ENCODE results near the gene SPATS2. TPM values are rescaled to one million over a fixed set of nuclear protein-coding genes. Genes with fewer than 3 reads are reported as not detected.

SPATS2 gene
- polyA plus RNA-seq, 3 donors, result 4.8 to 13.4 (median 5.0) TPM

DNA sequence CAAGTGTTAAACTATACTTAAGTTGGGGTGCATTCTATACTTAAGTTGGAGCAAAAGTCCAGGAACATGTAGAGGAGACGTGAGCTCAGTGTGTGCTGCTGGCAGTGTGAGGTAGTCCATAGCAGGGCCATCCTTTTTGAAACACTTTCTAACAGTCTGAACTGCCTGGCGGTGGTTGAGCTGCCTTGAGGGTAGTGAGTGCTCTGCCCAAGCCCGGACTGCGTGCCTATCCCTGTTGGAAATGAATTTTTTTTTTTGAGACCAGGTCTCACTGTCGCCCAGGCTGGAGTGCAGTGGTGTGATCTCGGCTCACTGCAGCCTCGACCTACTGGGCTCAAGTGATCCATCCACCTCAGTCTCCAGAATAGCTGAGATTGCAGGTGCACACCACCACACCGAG, 185.6 kb downstream of the SPATS2 start:
- H3K27ac ChIP-seq (ENCODE audit: low read depth, low read length), result no peak overlapping the region
- WGBS, 3 donors, result 84 to 90% (median 88%) methylated on average over 8 of the region's 8 CpGs

DNA sequence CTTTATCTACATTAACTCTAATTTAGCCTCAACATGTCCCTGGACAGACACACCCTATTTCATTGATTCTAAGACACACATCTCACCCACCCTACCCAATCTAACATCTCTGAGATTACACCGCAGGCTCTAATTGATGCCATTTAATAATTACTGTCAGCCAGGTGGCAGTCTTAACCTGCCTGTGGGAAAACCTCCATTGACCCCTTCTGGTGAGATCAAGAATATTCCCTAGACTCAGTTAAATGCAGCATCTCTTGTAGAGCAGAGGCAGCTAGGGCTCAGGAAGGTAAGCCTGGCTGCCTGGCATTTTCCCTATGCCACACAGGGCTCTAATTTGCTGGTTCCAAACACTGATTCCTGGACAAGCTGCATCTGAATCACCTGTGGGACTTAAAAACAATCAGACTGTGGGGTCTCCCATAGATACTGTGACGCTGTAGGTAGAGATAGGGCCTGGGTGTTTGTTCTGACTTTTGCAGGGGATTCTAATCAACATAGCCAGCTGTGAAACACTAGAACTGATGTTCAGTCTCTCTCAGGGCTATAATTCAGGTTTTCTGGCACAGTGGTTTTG, 186.3 kb downstream of the SPATS2 start:
- no peak overlapping the region for H3K27ac ChIP-seq (ENCODE audit: low read depth, low read length)
- 49 to 71% (median 68%) methylated on average over 2 of the region's 2 CpGs for WGBS, 3 donors

DNA sequence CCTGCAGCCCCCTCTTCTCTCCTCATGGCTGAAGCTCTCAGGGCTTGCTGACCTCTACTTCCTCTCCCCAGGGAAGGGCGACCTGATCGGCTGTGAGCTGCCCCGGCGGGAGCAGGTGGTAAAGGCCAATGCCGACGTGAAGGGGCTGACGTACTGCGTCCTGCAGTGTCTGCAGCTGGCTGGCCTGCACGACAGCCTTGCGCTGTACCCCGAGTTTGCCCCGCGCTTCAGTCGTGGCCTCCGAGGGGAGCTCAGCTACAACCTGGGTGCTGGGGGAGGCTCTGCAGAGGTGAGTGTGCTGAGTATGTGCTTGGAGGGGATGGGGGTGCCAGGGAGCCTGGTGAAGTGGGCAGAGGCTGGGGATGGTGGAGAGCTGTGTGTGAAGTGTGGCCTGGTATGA, 187.0 kb downstream of the SPATS2 start:
- 69 to 80% (median 79%) methylated on average over 13 to 15 of the region's 15 CpGs for WGBS, 3 donors
- no peak overlapping the region for H3K27ac ChIP-seq (ENCODE audit: low read depth, low read length)

DNA sequence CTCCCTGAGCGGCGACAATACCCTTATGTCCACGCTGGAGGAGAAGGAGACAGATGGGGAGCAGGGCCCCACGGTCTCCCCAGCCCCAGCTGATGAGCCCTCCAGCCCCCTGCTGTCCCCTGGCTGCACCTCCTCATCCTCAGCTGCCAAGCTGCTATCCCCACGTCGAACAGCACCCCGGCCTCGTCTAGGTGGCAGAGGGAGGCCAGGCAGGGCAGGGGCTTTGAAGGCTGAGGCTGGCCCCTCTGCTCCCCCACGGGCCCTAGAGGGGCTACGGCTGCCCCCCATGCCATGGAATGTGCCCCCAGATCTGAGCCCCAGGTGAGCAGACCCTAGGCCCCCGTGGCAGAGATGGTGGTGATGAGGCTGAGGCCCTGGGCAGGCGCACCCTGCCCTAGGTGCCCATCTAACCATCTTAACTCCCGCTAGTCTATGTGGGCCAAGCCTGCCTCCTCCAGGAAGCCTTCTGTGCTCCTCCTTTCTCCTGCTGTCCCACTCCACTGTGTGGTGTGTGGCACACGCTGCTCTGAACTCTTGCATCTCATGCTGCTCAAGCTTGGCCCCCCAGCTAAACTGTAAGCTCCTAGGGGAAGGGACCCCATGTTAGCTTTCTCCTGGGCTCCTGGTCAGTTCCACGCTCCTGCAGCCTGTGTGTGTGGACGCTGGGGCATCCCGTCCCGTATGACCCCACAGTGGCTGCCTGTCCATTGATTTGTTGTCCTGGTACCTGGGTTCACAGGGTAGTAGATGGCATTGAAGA, 188.5 kb downstream of the SPATS2 start:
- WGBS, 3 donors, result 77 to 89% (median 80%) methylated on average over 17 to 18 of the region's 18 CpGs

DNA sequence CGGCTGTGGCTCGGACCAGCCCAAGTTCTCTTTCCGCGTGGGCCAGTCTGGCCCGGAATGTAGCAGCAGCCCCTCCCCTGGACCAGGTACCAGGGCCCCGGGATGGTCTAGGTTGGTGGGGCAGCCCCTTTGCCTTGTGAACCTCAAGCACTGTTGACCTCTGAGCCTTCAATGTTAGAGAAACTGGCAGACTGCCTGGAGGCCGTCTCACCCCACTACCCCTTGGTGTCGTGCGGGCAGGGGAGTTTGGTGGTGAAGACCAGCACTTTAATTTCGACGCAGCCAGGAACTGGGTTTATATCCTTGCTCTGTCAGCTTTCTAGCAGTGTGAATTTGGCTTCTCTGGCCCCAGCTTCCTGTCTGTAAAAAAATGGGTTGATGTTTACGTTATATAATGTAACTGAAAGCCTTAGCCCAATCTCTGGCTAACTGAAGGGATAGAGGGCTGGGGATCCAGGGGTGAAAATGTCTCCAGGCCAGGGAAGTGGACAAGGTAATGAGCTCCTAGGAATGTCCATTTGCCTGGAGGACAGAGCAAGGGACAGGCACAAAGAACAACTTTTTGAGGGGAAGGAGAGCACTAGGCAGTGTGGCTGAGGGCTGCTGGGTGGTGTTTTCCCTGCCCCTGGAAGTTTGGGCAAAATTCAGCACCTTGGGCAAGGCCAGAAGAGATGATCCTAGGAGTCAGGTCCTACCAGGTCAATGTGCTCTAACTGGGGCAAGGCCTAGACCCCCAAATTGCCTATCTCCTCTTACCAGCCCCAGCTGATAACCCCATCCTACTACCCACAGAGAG, 189.3 kb downstream of the SPATS2 start:
- WGBS, 3 donors, result 69 to 78% (median 76%) methylated on average over 12 of the region's 12 CpGs
- no peak overlapping the region for H3K27ac ChIP-seq (ENCODE audit: low read depth, low read length)

More for the DNA sequence above, 188.5 kb downstream of the SPATS2 start:
- no peak overlapping the region for H3K27ac ChIP-seq (ENCODE audit: low read depth, low read length)

DNA sequence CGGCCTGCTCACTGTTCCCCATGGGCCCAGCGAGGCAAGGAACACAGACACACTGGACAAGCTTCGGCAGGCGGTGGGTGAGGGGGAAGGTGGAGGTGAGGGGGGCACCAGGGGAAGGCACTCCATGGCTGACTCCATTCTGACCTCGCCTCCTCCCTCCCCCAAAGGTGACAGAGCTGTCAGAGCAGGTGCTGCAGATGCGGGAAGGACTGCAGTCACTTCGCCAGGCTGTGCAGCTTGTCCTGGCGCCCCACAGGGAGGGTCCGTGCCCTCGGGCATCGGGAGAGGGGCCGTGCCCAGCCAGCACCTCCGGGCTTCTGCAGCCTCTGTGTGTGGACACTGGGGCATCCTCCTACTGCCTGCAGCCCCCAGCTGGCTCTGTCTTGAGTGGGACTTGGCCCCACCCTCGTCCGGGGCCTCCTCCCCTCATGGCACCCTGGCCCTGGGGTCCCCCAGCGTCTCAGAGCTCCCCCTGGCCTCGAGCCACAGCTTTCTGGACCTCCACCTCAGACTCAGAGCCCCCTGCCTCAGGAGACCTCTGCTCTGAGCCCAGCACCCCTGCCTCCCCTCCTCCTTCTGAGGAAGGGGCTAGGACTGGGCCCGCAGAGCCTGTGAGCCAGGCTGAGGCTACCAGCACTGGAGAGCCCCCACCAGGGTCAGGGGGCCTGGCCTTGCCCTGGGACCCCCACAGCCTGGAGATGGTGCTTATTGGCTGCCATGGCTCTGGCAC, 190.1 kb downstream of the SPATS2 start:
- H3K27ac ChIP-seq (ENCODE audit: low read depth, low read length), result no peak overlapping the region
- WGBS, 3 donors, result 84 to 90% (median 88%) methylated on average over 18 of the region's 18 CpGs

DNA sequence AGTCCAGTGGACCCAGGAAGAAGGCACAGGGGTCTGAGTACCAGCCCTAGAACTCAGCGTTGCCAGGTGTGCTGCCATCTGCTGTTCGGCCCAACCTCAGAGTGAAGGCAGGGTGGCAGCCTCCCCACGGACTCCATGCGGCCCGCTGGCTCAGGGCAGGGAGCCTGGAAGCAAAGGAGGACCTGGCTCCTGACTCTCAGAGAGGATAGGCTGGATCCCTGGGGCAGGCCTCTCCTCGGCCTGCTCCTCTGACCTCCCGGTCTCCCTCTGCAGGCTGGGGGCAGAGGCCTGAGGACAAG, 190.6 kb downstream of the SPATS2 start:
- 70 to 81% (median 79%) methylated on average over 6 to 7 of the region's 7 CpGs for WGBS, 3 donors
- H3K27ac ChIP-seq (ENCODE audit: low read depth, low read length), result no peak overlapping the region

DNA sequence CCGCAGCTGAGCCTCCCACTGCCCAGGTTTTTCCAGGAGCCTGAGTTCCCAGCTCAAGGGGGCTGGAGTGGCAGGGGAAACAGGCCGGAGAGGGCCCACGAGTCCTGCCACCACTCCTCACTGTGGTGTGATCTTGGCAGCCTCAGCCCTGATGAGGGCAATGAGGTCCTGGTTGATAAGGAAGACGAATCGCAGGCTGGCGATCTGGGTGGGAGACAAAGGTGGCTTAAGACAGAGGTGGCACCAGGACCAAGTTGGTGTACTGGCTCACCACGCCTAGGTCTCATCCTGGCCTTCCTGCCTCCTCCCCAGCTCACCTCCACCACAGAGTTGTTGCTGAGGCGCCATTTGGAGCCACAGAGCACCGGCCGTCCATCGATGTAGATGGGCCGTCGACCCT, 191.3 kb downstream of the SPATS2 start:
- WGBS, 3 donors, result 87 to 93% (median 91%) methylated on average over 13 of the region's 13 CpGs

DNA sequence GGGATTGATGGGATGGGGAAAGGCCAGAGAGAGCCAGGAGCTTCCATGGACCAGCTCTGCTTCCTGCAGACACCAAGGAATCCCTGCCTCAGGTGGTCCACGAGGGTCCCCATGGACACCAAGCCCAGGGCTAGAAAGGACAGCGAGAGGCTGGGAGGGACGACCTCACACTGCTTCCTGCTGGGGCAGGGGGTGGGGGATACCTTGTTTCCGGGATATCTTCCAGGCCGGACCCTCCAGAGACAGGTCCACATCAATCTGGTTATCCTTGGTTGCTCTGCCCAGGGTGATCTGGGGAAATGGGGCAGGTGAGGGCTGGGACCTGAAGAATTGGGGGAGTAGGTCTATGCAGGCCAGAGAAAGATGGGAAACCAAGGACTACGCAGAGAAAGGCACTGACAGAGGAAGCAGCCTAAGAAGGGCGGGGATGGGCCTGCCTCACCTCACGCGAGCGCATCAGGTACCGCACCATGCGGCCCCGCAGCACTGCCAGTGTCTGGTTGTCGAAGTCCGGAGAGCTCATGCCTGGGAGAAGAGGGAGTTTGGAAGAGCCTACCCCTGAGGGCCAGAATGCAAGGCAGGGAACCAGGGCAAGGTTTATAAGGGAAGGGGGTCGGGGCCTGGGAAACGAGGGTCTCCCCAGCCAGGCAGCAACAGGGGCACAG, 191.9 kb downstream of the SPATS2 start:
- no peak overlapping the region for H3K27ac ChIP-seq (ENCODE audit: low read depth, low read length)
- 93 to 95% (median 95%) methylated on average over 17 of the region's 17 CpGs for WGBS, 3 donors

More for the DNA sequence above, 191.3 kb downstream of the SPATS2 start:
- no peak overlapping the region for H3K27ac ChIP-seq (ENCODE audit: low read depth, low read length)

DNA sequence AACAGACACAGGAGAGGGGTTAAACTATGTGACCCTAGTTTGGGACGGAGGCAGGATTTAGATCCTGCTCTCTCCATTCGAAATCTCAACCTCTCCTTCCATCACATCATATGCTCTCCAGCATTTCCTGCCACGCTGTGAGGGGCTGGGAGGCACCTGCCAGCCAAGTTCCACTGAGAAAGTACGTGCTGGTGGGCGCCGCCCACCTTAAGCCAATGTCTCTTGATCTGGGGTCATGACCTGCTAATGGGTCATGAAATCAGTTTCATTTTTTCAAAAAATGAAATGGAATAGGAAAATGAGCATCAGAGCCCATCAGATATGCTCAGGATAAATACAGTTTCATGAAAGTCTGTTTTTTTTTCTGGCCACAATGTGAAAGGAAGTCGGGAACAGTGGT, 193.4 kb downstream of the SPATS2 start:
- H3K27ac ChIP-seq (ENCODE audit: low read depth, low read length), result no peak overlapping the region
- WGBS, 3 donors, result 81 to 91% (median 89%) methylated on average over 7 of the region's 7 CpGs

DNA sequence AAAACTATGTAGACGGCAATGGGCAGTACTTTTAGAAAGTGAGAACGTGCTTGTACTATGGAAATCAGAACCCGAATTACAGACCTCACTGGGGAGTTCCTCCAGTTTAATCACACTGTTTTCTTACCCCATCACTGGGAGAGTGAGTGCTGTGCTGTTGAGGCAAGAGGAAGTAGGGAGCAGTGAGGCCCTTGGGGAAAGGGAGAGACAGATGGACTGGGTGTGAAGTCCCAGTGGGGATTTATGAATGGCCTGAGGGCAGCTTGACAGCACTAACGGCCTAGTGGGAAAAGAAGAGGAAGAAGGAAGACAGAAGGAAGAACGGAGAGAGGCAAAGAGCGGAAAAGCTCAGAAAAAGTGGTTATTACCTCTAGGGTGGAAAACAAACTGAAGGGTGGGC, 195.0 kb downstream of the SPATS2 start:
- H3K27ac ChIP-seq (ENCODE audit: low read depth, low read length), result no peak overlapping the region
- 78 to 86% (median 79%) methylated on average over 6 of the region's 6 CpGs for WGBS, 3 donors

DNA sequence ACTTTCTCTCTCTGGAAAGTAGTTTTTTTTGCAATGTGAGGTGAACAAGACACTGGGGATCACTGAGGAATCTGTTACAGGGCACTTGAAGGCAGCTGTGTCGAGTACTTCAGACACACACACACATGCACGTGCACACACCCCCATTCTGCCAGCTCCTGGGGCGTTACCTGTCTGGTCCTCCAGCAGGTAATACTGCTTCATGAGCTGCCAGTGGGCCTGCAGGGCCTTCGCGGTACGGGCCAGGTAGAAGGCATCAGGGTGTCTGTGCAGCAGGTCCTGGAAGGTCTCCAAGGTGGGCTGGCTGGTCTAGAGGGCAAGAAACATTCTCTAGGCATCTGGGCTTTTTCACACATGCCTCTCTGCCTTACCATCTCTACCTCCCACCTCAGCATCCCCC, 195.6 kb downstream of the SPATS2 start:
- no peak overlapping the region for H3K27ac ChIP-seq (ENCODE audit: low read depth, low read length)
- 91 to 93% (median 93%) methylated on average over 6 of the region's 6 CpGs for WGBS, 3 donors

DNA sequence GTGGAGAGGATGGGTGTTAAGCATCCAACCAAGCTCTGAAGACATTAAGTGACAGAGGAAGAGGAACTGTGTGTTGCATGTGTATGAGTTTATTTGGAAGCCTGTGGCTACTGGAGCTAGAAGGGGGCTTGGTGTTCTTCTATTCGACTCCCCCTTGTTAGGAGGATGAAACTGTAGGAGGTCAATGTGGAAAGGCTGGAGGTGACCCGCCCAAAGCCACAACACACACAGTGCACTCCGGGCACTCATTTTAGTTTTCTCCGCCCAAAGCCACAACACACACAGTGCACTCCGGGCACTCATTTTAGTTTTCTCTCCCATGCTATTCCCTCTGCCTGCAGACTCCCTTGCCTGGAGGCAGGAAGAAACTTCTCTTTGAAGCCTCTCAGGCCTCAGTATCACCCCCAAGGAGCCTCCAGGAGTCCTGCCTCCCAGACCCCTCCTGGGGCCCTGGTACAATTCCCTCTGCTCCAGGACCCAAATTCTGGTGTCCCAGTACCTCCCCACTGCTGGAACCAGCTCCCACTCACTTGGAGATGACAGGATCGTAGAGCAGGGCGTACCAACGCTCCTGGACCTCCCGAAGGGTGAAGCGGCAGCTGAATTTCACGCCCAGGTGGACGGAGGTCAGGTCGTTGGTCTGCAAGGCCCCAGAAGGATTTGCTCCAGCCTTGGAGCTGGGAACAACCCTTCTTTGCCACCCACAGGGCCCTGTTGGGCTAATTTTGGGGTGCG, 196.9 kb downstream of the SPATS2 start:
- H3K27ac ChIP-seq (ENCODE audit: low read depth, low read length), result no peak overlapping the region
- 94 to 95% (median 94%) methylated on average over 14 of the region's 14 CpGs for WGBS, 3 donors

DNA sequence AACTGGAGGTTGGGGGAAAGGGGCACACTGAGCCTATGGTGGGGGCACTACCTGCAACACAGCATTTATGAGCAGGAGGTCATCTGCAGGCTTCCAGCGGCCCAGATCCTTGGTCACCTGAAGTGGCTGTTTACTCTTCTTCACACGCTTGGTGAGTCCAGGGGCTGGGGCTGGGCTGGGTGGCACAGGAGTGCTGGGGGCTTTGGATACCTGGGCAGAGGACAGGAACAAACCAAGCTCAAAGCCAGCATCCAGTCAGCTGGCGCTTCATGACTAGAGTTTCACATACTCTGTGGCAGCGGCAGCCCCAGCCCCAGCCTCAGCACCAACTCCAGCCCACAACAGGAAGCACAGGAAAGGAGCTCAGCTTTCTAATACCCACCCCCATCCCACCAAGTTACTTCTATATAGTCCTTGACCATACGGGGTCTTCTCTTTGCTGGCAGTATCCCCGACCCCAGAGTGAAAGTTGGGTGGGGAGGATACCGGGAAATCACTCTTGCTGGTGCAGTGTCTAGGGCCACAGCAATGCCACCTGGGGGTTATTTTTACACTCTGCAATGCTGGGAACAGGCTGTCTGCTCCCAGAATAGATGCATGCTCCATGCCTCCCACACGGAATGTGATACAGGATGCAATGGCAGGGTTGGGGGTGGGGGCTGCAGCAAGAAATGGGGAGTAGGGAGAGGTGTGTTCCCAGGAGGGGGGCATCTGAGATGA, 197.6 kb downstream of the SPATS2 start:
- H3K27ac ChIP-seq (ENCODE audit: low read depth, low read length), result no peak overlapping the region
- WGBS, 3 donors, result 70 to 82% (median 70%) methylated on average over 8 of the region's 8 CpGs

DNA sequence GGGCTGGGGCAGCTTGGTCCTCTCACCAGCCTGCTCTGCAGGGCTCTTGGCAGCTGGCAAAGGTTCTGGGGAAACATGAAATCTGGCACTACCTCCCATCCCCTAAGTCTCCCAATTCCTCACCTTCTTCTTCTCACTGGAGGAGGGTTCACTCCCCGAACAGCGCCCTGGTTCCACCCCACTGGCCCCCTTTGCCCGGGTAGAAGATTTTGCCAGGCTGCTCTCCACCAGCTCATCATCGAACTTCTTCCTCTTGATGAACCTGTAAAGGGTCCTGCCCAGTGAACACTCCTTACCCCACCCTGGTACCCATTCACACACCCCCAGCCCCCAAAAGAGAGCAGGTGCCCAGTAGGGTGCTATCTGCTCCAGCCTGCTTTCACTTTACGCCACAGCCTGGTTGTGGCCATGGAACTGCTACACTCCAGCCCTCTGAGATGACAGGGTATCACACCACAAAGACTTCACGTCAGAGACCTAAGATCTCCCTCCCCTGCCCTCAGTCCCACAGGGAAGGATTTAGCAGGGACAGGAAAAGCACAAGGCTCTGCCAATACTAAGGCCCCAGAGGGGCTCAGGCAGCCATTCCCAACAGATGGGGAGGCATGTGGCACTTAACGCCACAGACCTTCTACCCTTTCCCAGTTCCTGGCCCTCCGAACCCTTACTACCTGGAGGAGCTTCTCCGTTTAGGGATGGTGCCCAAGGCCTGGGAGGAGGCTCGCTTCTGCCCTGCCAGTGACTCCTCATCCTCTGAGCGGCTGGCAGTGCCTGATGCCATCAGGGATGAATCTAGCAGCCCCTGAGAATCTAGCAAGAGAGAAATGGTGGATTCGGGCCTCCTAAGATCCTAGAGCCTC, 198.4 kb downstream of the SPATS2 start:
- 91 to 95% (median 93%) methylated on average over 12 of the region's 12 CpGs for WGBS, 3 donors

DNA sequence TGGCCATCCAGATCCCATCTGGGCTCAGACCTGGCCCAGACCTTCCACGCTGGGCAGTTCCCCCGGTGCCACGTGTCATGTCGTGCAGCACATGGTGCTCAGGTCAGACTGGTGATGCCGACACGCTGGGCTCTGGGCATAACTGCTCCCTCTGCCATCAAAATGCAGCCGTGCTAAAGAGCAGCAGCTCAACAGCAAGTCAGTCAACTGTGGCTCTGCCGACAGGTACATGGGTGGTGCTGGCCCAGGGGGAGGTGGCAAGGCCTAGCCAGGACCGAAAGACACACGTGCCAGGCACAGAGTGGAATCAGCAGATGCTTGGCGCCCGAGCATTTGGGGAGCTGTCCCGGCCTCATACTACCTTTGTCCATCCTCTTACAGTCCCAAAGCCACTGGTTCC, 199.1 kb downstream of the SPATS2 start:
- no peak overlapping the region for H3K27ac ChIP-seq (ENCODE audit: low read depth, low read length)
- WGBS, 3 donors, result 90 to 95% (median 95%) methylated on average over 13 of the region's 13 CpGs

More for the DNA sequence above, 198.4 kb downstream of the SPATS2 start:
- no peak overlapping the region for H3K27ac ChIP-seq (ENCODE audit: low read depth, low read length)
